Gastrocnemius medialis (tissue), 4 donors: ENCODE data around the gene DNAJB5.

ENCODE experiments used
- POLR2A ChIP-seq, 2 donors: fragments of 450-650 bp; IDR thresholded peaks; one replicate each; pipeline ENCODE4 v1.6.1; 2017; ENCODE audit warnings: antibody characterized with exemption in 2 of 2, mild to moderate bottlenecking in 2 of 2, moderate library complexity in 2 of 2
- TF ChIP-seq, protein P1 (sequence below), 5 experiments: fragments of 450-650 bp in 3 of 5; fragments of 200-600 bp in 2 of 5; sonication (generic) in 2 of 5; IDR thresholded peaks in 4 of 5; conservative IDR thresholded peaks in 1 of 5; 1 replicate in 4 of 5; 2 replicates in 1 of 5; pipeline ENCODE4 v1.5.1; 2016 to 2019; ENCODE audit warnings: antibody characterized with exemption in 5 of 5, mild to moderate bottlenecking in 3 of 5, moderate library complexity in 3 of 5

DNA sequence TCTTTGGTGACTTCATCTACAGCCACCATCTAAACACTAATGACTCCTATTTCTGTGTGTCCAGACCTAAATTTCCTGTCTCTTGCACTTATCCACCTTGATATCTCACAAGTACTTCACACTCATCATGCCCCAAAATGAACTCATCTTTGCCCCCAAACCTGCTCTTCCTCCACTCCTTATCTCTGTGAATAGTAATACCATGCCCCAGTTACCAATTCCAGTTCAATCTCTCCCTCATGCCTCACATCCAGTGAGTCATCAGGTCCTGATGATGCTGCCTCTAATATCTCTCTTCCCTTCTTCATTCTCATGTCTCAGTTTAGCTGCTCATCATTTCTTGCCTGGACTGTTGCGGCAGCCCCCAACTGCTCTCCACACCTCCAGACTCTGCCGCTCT is 14.9 kb upstream of the DNAJB5 start:
- TF ChIP-seq, protein P1, sequence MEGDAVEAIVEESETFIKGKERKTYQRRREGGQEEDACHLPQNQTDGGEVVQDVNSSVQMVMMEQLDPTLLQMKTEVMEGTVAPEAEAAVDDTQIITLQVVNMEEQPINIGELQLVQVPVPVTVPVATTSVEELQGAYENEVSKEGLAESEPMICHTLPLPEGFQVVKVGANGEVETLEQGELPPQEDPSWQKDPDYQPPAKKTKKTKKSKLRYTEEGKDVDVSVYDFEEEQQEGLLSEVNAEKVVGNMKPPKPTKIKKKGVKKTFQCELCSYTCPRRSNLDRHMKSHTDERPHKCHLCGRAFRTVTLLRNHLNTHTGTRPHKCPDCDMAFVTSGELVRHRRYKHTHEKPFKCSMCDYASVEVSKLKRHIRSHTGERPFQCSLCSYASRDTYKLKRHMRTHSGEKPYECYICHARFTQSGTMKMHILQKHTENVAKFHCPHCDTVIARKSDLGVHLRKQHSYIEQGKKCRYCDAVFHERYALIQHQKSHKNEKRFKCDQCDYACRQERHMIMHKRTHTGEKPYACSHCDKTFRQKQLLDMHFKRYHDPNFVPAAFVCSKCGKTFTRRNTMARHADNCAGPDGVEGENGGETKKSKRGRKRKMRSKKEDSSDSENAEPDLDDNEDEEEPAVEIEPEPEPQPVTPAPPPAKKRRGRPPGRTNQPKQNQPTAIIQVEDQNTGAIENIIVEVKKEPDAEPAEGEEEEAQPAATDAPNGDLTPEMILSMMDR (IDR thresholded peaks at IDR 0.05 in 4 of 5, conservative IDR thresholded peaks at IDR 0.05 in 1 of 5), result no peak
- TF ChIP-seq POLR2A (IDR thresholded peaks at IDR 0.05), result no peak
